K562 (cell line): ENCODE data around the gene NEU1. TPM values are rescaled to one million over a fixed set of nuclear protein-coding genes. Genes with fewer than 3 reads are reported as not detected.

Experiments used
- ETS2 ChIP-seq: IDR thresholded peaks from 2 replicates; pipeline ENCODE4 v1.6.1; 2016; ENCODE audit warnings: borderline replicate concordance, missing genetic modification characterization, mild to moderate bottlenecking, moderate library complexity, missing compliant biosample characterization; ENCODE audit not compliant: poor library complexity, severe bottlenecking
- FOXK1 ChIP-seq: sonication (generic); formaldehyde crosslinking; IDR thresholded peaks from 2 replicates; pipeline ENCODE4 v1.8.0; 2022; ENCODE audit warnings: missing genetic modification reagents, mild to moderate bottlenecking, borderline replicate concordance
- HNRNPK ChIP-seq: fragments of 200-400 bp; formaldehyde crosslinking; IDR thresholded peaks from one replicate; pipeline ENCODE4 v1.6.1; 2018; ENCODE audit warnings: mild to moderate bottlenecking, low read depth, low read length; ENCODE audit not compliant: poor library complexity, severe bottlenecking
- ILF3 ChIP-seq: fragments of 450-650 bp; IDR thresholded peaks from 2 replicates; pipeline ENCODE4 v1.6.1; 2018; ENCODE audit warnings: antibody characterized with exemption, mild to moderate bottlenecking, moderate library complexity, borderline replicate concordance
- KAT8 ChIP-seq: fragments of 450-650 bp; IDR thresholded peaks from 2 replicates; pipeline ENCODE4 v1.6.1; 2016; ENCODE audit warnings: low read depth, mild to moderate bottlenecking
- MCM3 ChIP-seq: fragments of 450-650 bp; IDR thresholded peaks from 2 replicates; pipeline ENCODE4 v1.6.1; 2016
- NONO ChIP-seq, 2 experiments: fragments of 200-400 bp in 1 of 2; fragments of 450-650 bp in 1 of 2; formaldehyde crosslinking in 1 of 2; IDR thresholded peaks; 2 replicates each; pipeline ENCODE4 v1.6.1; 2017; ENCODE audit warnings: low read depth in 2 of 2, mild to moderate bottlenecking in 2 of 2, moderate library complexity in 2 of 2, low read length in 1 of 2
- POLR3A ChIP-seq: IDR thresholded peaks from 2 replicates; pipeline ENCODE4 v1.6.1; 2011; ENCODE audit warnings: borderline replicate concordance, mild to moderate bottlenecking, moderate library complexity; ENCODE audit not compliant: insufficient read length, insufficient read depth; ENCODE audit errors: extremely low read depth
- PRMT5 ChIP-seq: sonication (generic); formaldehyde crosslinking; IDR thresholded peaks from 2 replicates; pipeline ENCODE4 v1.5.0; 2020; ENCODE audit warnings: missing genetic modification reagents
- RFX7 ChIP-seq: fragments of 250-450 bp; sonication (Bioruptor Pico); IDR thresholded peaks from 2 replicates; pipeline ENCODE4 v1.5.1; 2021; ENCODE audit warnings: mild to moderate bottlenecking
- ZNF134 ChIP-seq: fragments of 250-450 bp; sonication (Bioruptor Pico); conservative IDR thresholded peaks from 2 replicates; pipeline ENCODE4 v1.4.0; 2020
- ZNF695 ChIP-seq: fragments of 450-650 bp; formaldehyde crosslinking; IDR thresholded peaks from 2 replicates; pipeline ENCODE4 v1.4.0; 2020; ENCODE audit warnings: mild to moderate bottlenecking, moderate library complexity
- ZSCAN32 ChIP-seq: fragments of 450-650 bp; formaldehyde crosslinking; IDR thresholded peaks from 2 replicates; pipeline ENCODE4 v1.4.0; 2020; ENCODE audit warnings: mild to moderate bottlenecking, moderate library complexity
- polyA plus RNA-seq, 8 experiments: library from polyadenylated mRNA; depleted of rRNA in 4 of 8; stranded (reverse) in 5 of 8; unstranded in 3 of 8; fragments of >200 nt; fragmentation: Nextera tagmentation in 2 of 8; fragmentation: Illumina TruSeq in 1 of 8; extraction: Ambion mirVana in 2 of 8; extraction: Trizol in 1 of 8; gene quantifications; 2 replicates each; pipeline versions ENCODE4 v1.2.1 to v1.2.3, GENCODE V29; 2011 to 2014; ENCODE audit warnings: inconsistent platforms in 1 of 8, missing spikeins in 1 of 8
- total RNA-seq, 7 experiments: library from RNA; depleted of rRNA in 6 of 7; stranded (reverse); fragments of >200 nt in 6 of 7; fragmentation: Illumina TruSeq in 2 of 7; extraction: Trizol in 2 of 7; gene quantifications; 2 replicates each; pipeline versions ENCODE4 v1.2.1 to v1.2.3, GENCODE V29; 2011 to 2021; ENCODE audit warnings: low replicate concordance in 1 of 7
- TF ChIP-seq, protein P1 (sequence below): fragments of 250-450 bp; sonication (Bioruptor Pico); IDR thresholded peaks from 2 replicates; pipeline ENCODE4 v1.5.0; 2022; ENCODE audit warnings: mild to moderate bottlenecking
- TF ChIP-seq, protein P2 (sequence below): fragments of 450-650 bp; IDR thresholded peaks from 2 replicates; pipeline ENCODE4 v1.6.1; 2017; ENCODE audit warnings: antibody characterized with exemption, mild to moderate bottlenecking
- TF ChIP-seq, protein P3 (sequence below), 2 experiments: fragments of 450-650 bp in 1 of 2; sonication (generic) in 1 of 2; formaldehyde crosslinking in 1 of 2; IDR thresholded peaks in 1 of 2; conservative IDR thresholded peaks in 1 of 2; 2 replicates each; pipeline versions ENCODE4 v1.6.1 to v1.8.1; 2016 to 2023; ENCODE audit warnings: mild to moderate bottlenecking in 2 of 2, moderate library complexity in 2 of 2, inconsistent platforms in 1 of 2, missing genetic modification reagents in 1 of 2
- TF ChIP-seq, protein P4 (sequence below): fragments of 450-650 bp; IDR thresholded peaks from 2 replicates; pipeline ENCODE4 v1.6.1; 2014; ENCODE audit warnings: low read depth, mild to moderate bottlenecking, moderate library complexity, borderline replicate concordance
- TF ChIP-seq, protein P5 (sequence below): fragments of 200-800 bp; sonication (Bioruptor generic); IDR thresholded peaks from 2 replicates; pipeline ENCODE4 v1.6.1; 2017; ENCODE audit warnings: missing genetic modification characterization, missing compliant biosample characterization

Gene NEU1
- total and polyA plus RNA-seq, 9 of the 15 experiments (the other 6 are each of a cell fraction or from before 2014, with no cell fraction given): 14.8 to 67.8 (median 51.0) TPM

DNA sequence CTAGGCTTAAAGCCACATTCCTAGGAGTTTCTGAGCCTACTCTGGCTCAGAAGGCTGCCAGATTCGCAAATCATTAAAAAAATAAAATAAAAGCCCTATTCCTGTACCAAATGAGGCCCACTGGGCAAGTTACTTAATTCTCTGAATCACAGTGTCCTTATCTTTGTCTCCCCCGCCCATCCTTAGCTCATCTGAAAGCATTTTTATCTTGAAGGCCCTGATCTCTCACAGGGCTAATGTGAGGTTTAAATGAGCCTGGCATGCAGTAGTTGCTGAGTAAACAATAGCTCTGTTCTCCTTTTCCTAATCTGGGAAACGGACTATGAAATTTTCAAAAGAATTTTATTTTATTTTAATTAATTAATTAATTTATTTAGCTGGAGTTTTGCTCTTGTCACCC, 41.3 kb upstream of the NEU1 start (continued):
- TF ChIP-seq, protein P1, sequence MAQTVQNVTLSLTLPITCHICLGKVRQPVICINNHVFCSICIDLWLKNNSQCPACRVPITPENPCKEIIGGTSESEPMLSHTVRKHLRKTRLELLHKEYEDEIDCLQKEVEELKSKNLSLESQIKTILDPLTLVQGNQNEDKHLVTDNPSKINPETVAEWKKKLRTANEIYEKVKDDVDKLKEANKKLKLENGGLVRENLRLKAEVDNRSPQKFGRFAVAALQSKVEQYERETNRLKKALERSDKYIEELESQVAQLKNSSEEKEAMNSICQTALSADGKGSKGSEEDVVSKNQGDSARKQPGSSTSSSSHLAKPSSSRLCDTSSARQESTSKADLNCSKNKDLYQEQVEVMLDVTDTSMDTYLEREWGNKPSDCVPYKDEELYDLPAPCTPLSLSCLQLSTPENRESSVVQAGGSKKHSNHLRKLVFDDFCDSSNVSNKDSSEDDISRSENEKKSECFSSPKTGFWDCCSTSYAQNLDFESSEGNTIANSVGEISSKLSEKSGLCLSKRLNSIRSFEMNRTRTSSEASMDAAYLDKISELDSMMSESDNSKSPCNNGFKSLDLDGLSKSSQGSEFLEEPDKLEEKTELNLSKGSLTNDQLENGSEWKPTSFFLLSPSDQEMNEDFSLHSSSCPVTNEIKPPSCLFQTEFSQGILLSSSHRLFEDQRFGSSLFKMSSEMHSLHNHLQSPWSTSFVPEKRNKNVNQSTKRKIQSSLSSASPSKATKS (CRISPR knock-in tag): no peak
- no peak for TF ChIP-seq ZSCAN32
- TF ChIP-seq ILF3: no peak
- no peak for TF ChIP-seq ZNF695
- TF ChIP-seq NONO (IDR thresholded peaks at IDR 0.05; ENCODE audit: low read depth in 2 of 2, low read length in 1 of 2): no peak
- TF ChIP-seq MCM3: no peak
- TF ChIP-seq, protein P2, sequence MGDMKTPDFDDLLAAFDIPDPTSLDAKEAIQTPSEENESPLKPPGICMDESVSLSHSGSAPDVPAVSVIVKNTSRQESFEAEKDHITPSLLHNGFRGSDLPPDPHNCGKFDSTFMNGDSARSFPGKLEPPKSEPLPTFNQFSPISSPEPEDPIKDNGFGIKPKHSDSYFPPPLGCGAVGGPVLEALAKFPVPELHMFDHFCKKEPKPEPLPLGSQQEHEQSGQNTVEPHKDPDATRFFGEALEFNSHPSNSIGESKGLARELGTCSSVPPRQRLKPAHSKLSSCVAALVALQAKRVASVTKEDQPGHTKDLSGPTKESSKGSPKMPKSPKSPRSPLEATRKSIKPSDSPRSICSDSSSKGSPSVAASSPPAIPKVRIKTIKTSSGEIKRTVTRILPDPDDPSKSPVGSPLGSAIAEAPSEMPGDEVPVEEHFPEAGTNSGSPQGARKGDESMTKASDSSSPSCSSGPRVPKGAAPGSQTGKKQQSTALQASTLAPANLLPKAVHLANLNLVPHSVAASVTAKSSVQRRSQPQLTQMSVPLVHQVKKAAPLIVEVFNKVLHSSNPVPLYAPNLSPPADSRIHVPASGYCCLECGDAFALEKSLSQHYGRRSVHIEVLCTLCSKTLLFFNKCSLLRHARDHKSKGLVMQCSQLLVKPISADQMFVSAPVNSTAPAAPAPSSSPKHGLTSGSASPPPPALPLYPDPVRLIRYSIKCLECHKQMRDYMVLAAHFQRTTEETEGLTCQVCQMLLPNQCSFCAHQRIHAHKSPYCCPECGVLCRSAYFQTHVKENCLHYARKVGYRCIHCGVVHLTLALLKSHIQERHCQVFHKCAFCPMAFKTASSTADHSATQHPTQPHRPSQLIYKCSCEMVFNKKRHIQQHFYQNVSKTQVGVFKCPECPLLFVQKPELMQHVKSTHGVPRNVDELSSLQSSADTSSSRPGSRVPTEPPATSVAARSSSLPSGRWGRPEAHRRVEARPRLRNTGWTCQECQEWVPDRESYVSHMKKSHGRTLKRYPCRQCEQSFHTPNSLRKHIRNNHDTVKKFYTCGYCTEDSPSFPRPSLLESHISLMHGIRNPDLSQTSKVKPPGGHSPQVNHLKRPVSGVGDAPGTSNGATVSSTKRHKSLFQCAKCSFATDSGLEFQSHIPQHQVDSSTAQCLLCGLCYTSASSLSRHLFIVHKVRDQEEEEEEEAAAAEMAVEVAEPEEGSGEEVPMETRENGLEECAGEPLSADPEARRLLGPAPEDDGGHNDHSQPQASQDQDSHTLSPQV: no peak
- no peak for TF ChIP-seq RFX7 (CRISPR knock-in tag)
- TF ChIP-seq, protein P3, sequence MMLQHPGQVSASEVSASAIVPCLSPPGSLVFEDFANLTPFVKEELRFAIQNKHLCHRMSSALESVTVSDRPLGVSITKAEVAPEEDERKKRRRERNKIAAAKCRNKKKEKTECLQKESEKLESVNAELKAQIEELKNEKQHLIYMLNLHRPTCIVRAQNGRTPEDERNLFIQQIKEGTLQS (IDR thresholded peaks at IDR 0.05): peak; percentile 20; the same call in 1 of the 2 replicates
- TF ChIP-seq, protein P3 (CRISPR knock-in tag; conservative IDR thresholded peaks at IDR 0.05): no peak
- TF ChIP-seq ZNF134 (CRISPR knock-in tag): no peak
- TF ChIP-seq, protein P4, sequence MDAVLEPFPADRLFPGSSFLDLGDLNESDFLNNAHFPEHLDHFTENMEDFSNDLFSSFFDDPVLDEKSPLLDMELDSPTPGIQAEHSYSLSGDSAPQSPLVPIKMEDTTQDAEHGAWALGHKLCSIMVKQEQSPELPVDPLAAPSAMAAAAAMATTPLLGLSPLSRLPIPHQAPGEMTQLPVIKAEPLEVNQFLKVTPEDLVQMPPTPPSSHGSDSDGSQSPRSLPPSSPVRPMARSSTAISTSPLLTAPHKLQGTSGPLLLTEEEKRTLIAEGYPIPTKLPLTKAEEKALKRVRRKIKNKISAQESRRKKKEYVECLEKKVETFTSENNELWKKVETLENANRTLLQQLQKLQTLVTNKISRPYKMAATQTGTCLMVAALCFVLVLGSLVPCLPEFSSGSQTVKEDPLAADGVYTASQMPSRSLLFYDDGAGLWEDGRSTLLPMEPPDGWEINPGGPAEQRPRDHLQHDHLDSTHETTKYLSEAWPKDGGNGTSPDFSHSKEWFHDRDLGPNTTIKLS: no peak
- no peak for TF ChIP-seq FOXK1
- TF ChIP-seq KAT8: no peak
- TF ChIP-seq POLR3A: no peak
- TF ChIP-seq, protein P5, sequence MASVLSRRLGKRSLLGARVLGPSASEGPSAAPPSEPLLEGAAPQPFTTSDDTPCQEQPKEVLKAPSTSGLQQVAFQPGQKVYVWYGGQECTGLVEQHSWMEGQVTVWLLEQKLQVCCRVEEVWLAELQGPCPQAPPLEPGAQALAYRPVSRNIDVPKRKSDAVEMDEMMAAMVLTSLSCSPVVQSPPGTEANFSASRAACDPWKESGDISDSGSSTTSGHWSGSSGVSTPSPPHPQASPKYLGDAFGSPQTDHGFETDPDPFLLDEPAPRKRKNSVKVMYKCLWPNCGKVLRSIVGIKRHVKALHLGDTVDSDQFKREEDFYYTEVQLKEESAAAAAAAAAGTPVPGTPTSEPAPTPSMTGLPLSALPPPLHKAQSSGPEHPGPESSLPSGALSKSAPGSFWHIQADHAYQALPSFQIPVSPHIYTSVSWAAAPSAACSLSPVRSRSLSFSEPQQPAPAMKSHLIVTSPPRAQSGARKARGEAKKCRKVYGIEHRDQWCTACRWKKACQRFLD (CRISPR knock-in tag): no peak
- TF ChIP-seq ETS2 (tag): no peak
- TF ChIP-seq PRMT5 (CRISPR knock-in tag): no peak
- TF ChIP-seq HNRNPK: no peak
